Keratinocyte (primary cell): Measurements from ENCODE around the gene EMCN. TPM values are rescaled to one million over a fixed set of nuclear protein-coding genes. Genes with fewer than 3 reads are reported as not detected.
"Not testable (repeated sequence)": the region's sequence is repeated elsewhere in the genome, so short reads cannot be mapped to it uniquely, and the experiment has no call there.

Experiments used
- DNase-seq: peaks from one replicate; pipeline ENCODE4 v3.0.0-alpha.2; 2011; ENCODE audit warnings: low read depth, missing footprints, low spot score
- FAIRE-seq: peaks from 2 replicates; lab custom pipeline; 2011; peaks lifted over from hg19 to GRCh38; lab: Jason Lieb, UNC
- H2AFZ ChIP-seq: 2 replicates; pipeline ENCODE4 v1.6.0; 2012; ENCODE audit warnings: low read length, control low read depth, inconsistent platforms; ENCODE audit not compliant: control insufficient read depth
- H3K27ac ChIP-seq: 2 replicates; pipeline ENCODE4 v1.5.1; 2011; ENCODE audit warnings: low read length; ENCODE audit not compliant: control insufficient read depth, insufficient read depth
- H3K27me3 ChIP-seq: 3 replicates; pipeline ENCODE4 v1.6.0; 2011; ENCODE audit warnings: low read length; ENCODE audit not compliant: control insufficient read depth, insufficient read depth; ENCODE audit errors: extremely low read depth
- H3K36me3 ChIP-seq, 2 experiments: 2 replicates in 1 of 2; 3 replicates in 1 of 2; pipeline ENCODE4 v1.5.1; 2011; ENCODE audit warnings: low read length in 2 of 2, mild to moderate bottlenecking in 1 of 2; ENCODE audit not compliant: control insufficient read depth in 2 of 2, insufficient read depth in 2 of 2; ENCODE audit errors: extremely low read depth in 1 of 2
- H3K4me1 ChIP-seq: 3 replicates; pipeline ENCODE4 v1.5.1; 2011; ENCODE audit warnings: low read length; ENCODE audit not compliant: control insufficient read depth, insufficient read depth; ENCODE audit errors: extremely low read depth
- H3K4me2 ChIP-seq: 3 replicates; pipeline ENCODE4 v1.6.0; 2011; ENCODE audit warnings: low read depth, low read length; ENCODE audit not compliant: control insufficient read depth, insufficient read depth; ENCODE audit errors: extremely low read depth
- H3K4me3 ChIP-seq, 3 experiments: fragments of 200-600 bp in 1 of 3; sonication (generic) in 1 of 3; 2 replicates in 2 of 3; 3 replicates in 1 of 3; pipeline ENCODE4 v1.5.1; 2011 to 2016; ENCODE audit warnings: low read length in 3 of 3, mild to moderate bottlenecking in 3 of 3, control low read depth in 2 of 3, inconsistent platforms in 1 of 3, low read depth in 1 of 3, mixed read lengths in 1 of 3, mixed run types in 1 of 3, moderate library complexity in 1 of 3; ENCODE audit not compliant: control insufficient read depth in 2 of 3, insufficient read depth in 2 of 3; ENCODE audit errors: extremely low read depth in 1 of 3
- H3K79me2 ChIP-seq: 2 replicates; pipeline ENCODE4 v1.6.0; 2012; ENCODE audit warnings: low read length; ENCODE audit not compliant: control insufficient read depth, insufficient read depth
- H3K9ac ChIP-seq: 3 replicates; pipeline ENCODE4 v1.6.0; 2011; ENCODE audit warnings: low read length; ENCODE audit not compliant: control insufficient read depth, insufficient read depth; ENCODE audit errors: extremely low read depth
- H3K9me1 ChIP-seq: 3 replicates; pipeline ENCODE4 v1.6.0; 2011; ENCODE audit warnings: low read length; ENCODE audit not compliant: control insufficient read depth, insufficient read depth; ENCODE audit errors: extremely low read depth
- H3K9me3 ChIP-seq: 2 replicates; pipeline ENCODE4 v1.5.1; 2012; ENCODE audit warnings: low read depth, low read length; ENCODE audit not compliant: control insufficient read depth
- H4K20me1 ChIP-seq: 3 replicates; pipeline ENCODE4 v1.6.0; 2011; ENCODE audit warnings: low read length; ENCODE audit not compliant: control insufficient read depth, insufficient read depth; ENCODE audit errors: extremely low read depth
- CTCF ChIP-seq, 3 experiments: IDR thresholded peaks in 1 of 3; conservative IDR thresholded peaks in 1 of 3; optimal IDR thresholded peaks in 1 of 3; 2 replicates in 2 of 3; 3 replicates in 1 of 3; pipeline versions ENCODE3 to v1.5.1; 2011; ENCODE audit warnings: low read length in 3 of 3, mild to moderate bottlenecking in 3 of 3, moderate library complexity in 2 of 3, control low read depth in 1 of 3, inconsistent platforms in 1 of 3; ENCODE audit not compliant: insufficient read depth in 2 of 3; ENCODE audit errors: extremely low read depth in 1 of 3
- EZH2 ChIP-seq: IDR thresholded peaks from one replicate; pipeline ENCODE4 v1.6.1; 2012; ENCODE audit warnings: inconsistent platforms, mild to moderate bottlenecking, low read length, moderate library complexity
- dilution Hi-C: fragments of 300-500 bp; cut with MboI; formaldehyde crosslinking; loops from one replicate; pipeline ENCODE4 v1.7.0; 2020; ENCODE audit warnings: low sequenced_read_pairs; ENCODE audit not compliant: extremely low pct_ligation_motif_present
- polyA plus RNA-seq, 5 experiments: library from polyadenylated mRNA; depleted of rRNA in 3 of 5; stranded (reverse) in 3 of 5; stranded (forward) in 1 of 5; unstranded in 1 of 5; fragments of >200 nt; gene quantifications; 1 replicate in 1 of 5; 2 replicates in 3 of 5; 3 replicates in 1 of 5; pipeline versions ENCODE4 v1.2.1 to v1.2.3, GENCODE V29; 2011 to 2012; ENCODE audit warnings: missing spikeins in 2 of 5, low read depth in 1 of 5, low replicate concordance in 1 of 5

Gene EMCN
- polyA plus RNA-seq, 1 donor (not counting 4 experiments of a cell fraction or from before 2014, with no cell fraction given): not detected

- Histone ChIP-seq H3K9me1 (no peaks in the 10 kb centered on the region), H3K4me1 (no peaks in the 10 kb centered on the region), H3K36me3 (no peaks in the 10 kb centered on the region), H3K27me3 (peaks cover 33% of the 10 kb centered on the region), H3K4me3 (no peak overlapping the region), H2AFZ (no peak overlapping the region), H3K27ac (no peak overlapping the region), H4K20me1 (no peaks in the 10 kb centered on the region), H3K79me2 (no peaks in the 10 kb centered on the region), H3K4me2 (no peak overlapping the region), H3K9ac (no peak overlapping the region), H3K9me3 (no peaks in the 10 kb centered on the region)
- DNase-seq: no peak
- dilution Hi-C loops: no loop called here
- no peak for FAIRE-seq
- TF ChIP-seq EZH2 (no peak), CTCF (optimal IDR thresholded peaks at IDR 0.05 in 1 of 3, IDR thresholded peaks at IDR 0.05 in 1 of 3, conservative IDR thresholded peaks at IDR 0.05 in 1 of 3; ENCODE audit: extremely low read depth in 1 of 3, insufficient read depth in 2 of 3, low read length in 3 of 3) (no peak)
Measured at GRCh38 chr4:100391086-100391485, 126.7 kb downstream of the EMCN start.

GRCh38 chr4:100386270-100386669 is 131.6 kb downstream of the EMCN start:
- Histone ChIP-seq H3K4me3 (no peak overlapping the region), H3K9me1 (no peaks in the 10 kb centered on the region), H3K9ac (no peak overlapping the region), H4K20me1 (no peaks in the 10 kb centered on the region), H2AFZ (no peak overlapping the region), H3K27me3 (peaks cover 14% of the 10 kb centered on the region), H3K4me2 (no peak overlapping the region), H3K9me3 (no peaks in the 10 kb centered on the region), H3K36me3 (no peaks in the 10 kb centered on the region), H3K27ac (no peak overlapping the region), H3K4me1 (no peaks in the 10 kb centered on the region), H3K79me2 (no peaks in the 10 kb centered on the region)
- FAIRE-seq (no peak), DNase-seq (no peak)
- dilution Hi-C loops: no loop called here
- TF ChIP-seq CTCF (optimal IDR thresholded peaks at IDR 0.05 in 1 of 3, IDR thresholded peaks at IDR 0.05 in 1 of 3, conservative IDR thresholded peaks at IDR 0.05 in 1 of 3; ENCODE audit: extremely low read depth in 1 of 3, insufficient read depth in 2 of 3, low read length in 3 of 3) (no peak), EZH2 (no peak)

- H3K9ac ChIP-seq, H3K4me3 ChIP-seq, H3K27ac ChIP-seq, H4K20me1 ChIP-seq, H3K27me3 ChIP-seq, H3K36me3 ChIP-seq, DNase-seq, H3K9me1 ChIP-seq, dilution Hi-C loops, H3K9me3 ChIP-seq, FAIRE-seq, H3K79me2 ChIP-seq: not testable (repeated sequence)
- Histone ChIP-seq H3K4me1 (peaks cover 12% of the 10 kb centered on the region), H2AFZ (peak overlapping the region; percentile 46), H3K4me2 (peak overlapping the region; percentile 35)
Measured at GRCh38 chr4:100380401-100380800, 137.4 kb downstream of the EMCN start.
